Colonic mucosa (tissue), 4 donors: ENCODE data around the gene ZDHHC9. TPM values are rescaled to one million over a fixed set of nuclear protein-coding genes. Genes with fewer than 3 reads are reported as not detected.

Source experiments
- DNase-seq: peaks from one replicate; pipeline ENCODE4 v3.0.0-alpha.2; 2020
- H3K27ac ChIP-seq: fragments of 200-600 bp; one replicate; pipeline ENCODE4 v1.8.0; 2021
- H3K27me3 ChIP-seq: fragments of 200-600 bp; one replicate; pipeline ENCODE4 v1.8.0; 2021
- H3K36me3 ChIP-seq: fragments of 200-600 bp; one replicate; pipeline ENCODE4 v1.8.0; 2021
- H3K4me1 ChIP-seq: fragments of 200-600 bp; one replicate; pipeline ENCODE4 v1.8.0; 2021; ENCODE audit warnings: mild to moderate bottlenecking
- H3K4me3 ChIP-seq: fragments of 200-600 bp; one replicate; pipeline ENCODE4 v1.8.0; 2021
- H3K9ac ChIP-seq, 2 donors: one replicate each; pipeline ENCODE4 v1.7.0; 2013; ENCODE audit warnings: control low read depth in 2 of 2, low read depth in 2 of 2, low read length in 2 of 2
- H3K9me3 ChIP-seq: fragments of 200-600 bp; one replicate; pipeline ENCODE4 v1.8.0; 2021
- intact Hi-C: fragments of 100-400 bp; cut with DNase I; formaldehyde crosslinking; loops from one replicate; pipeline ENCODE4 v1.14.1; 2022
- total RNA-seq, 2 donors: library from RNA; stranded (reverse); fragmentation: NEBNext Ultra II Directional in 1 of 2; extraction: Animal tissue kit (Norgen Biotek cat#: 25700) in 1 of 2; gene quantifications; one replicate each; pipeline ENCODE4 v1.2.1, GENCODE V29; 2021
- TF ChIP-seq, protein P1 (sequence below): fragments of 200-600 bp; IDR thresholded peaks from one replicate; pipeline ENCODE4 v1.8.0; 2022; ENCODE audit warnings: antibody characterized with exemption, mild to moderate bottlenecking
- donor health status: healthy.
- donor health status: DM: no; HTN: no; CAD: no.
- donor health status: DM: no; HTN: no; CAD: no.

Gene ZDHHC9
- total RNA-seq, 2 donors from 2014 or later: 39.5 to 41.5 TPM

DNA sequence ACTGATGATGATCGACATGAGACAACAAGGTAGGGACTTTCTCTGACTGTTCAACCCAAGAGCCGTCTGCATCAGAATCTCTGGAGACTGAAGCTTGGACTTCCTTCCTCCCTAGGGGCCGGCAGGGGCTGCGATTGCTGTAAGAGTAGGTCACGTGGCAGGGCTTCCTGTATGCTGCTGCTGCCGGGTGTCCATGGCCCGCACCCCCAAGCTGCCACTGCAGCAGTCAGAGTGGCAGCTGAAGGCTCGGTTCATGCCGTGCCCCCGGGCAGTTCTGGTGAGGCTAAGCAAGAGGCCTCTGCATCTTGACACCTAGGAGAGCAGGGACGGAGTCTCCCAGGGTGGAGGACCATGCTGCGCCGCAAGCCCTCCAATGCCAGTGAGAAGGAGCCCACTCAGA, 63.9 kb downstream of the ZDHHC9 start, which contains the start of gene SASH3:
Gene SASH3 (plus strand): TSS at position 203 of the 400 bp plus-strand sequence. CDS start 149 bp downstream, at position 352.
- Histone ChIP-seq H3K4me1 (no peaks in the 10 kb centered on the region), H3K9me3 (no peaks in the 10 kb centered on the region), H3K36me3 (no peaks in the 10 kb centered on the region), H3K27ac (peak within 1 kb of the TSS; percentile 61), H3K4me3 (peak within 1 kb of the TSS; percentile 12), H3K9ac (peak within 1 kb of the TSS in 1 of 2 donors; percentile 47), H3K27me3 (no peaks in the 10 kb centered on the region)
- intact Hi-C loops: no loop called here
- TF ChIP-seq, protein P1, sequence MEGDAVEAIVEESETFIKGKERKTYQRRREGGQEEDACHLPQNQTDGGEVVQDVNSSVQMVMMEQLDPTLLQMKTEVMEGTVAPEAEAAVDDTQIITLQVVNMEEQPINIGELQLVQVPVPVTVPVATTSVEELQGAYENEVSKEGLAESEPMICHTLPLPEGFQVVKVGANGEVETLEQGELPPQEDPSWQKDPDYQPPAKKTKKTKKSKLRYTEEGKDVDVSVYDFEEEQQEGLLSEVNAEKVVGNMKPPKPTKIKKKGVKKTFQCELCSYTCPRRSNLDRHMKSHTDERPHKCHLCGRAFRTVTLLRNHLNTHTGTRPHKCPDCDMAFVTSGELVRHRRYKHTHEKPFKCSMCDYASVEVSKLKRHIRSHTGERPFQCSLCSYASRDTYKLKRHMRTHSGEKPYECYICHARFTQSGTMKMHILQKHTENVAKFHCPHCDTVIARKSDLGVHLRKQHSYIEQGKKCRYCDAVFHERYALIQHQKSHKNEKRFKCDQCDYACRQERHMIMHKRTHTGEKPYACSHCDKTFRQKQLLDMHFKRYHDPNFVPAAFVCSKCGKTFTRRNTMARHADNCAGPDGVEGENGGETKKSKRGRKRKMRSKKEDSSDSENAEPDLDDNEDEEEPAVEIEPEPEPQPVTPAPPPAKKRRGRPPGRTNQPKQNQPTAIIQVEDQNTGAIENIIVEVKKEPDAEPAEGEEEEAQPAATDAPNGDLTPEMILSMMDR: no peak
- DNase-seq: no peak

DNA sequence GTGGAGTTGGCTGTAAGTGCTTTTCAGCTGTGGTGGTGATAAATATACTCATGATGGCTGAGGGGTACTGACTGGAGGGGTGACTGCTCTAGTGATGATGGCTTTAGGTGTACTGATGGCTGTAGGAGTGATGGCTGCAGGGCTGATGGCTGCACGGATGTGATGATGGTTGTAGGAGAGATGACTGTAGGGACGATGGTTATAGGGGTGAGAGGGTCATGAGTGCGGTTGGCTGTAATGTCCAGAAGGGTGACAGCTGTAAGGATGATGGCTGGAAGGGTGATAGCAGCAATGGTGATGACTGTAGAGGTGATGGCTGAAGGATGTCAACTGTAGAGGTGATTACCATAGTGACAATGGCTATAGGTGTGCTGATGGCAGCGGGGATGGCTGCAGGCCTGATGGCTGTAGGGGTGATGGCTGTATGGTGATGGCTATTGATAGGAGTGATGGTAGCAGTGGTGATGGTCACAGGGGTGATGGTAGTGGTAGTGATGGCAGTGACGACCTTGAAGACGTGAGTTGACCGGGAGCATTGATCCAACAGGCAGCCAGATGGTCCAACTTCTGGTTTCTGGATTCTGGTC, 64.5 kb downstream of the ZDHHC9 start:
- TF ChIP-seq, protein P1: no peak
- intact Hi-C loops: no loop called here
- Histone ChIP-seq H3K4me3 (no peak overlapping the region), H3K36me3 (no peaks in the 10 kb centered on the region), H3K4me1 (no peaks in the 10 kb centered on the region), H3K9me3 (no peaks in the 10 kb centered on the region), H3K27me3 (no peaks in the 10 kb centered on the region), H3K9ac (no peak overlapping the region), H3K27ac (peak overlapping the region; percentile 61)
- no peak for DNase-seq

DNA sequence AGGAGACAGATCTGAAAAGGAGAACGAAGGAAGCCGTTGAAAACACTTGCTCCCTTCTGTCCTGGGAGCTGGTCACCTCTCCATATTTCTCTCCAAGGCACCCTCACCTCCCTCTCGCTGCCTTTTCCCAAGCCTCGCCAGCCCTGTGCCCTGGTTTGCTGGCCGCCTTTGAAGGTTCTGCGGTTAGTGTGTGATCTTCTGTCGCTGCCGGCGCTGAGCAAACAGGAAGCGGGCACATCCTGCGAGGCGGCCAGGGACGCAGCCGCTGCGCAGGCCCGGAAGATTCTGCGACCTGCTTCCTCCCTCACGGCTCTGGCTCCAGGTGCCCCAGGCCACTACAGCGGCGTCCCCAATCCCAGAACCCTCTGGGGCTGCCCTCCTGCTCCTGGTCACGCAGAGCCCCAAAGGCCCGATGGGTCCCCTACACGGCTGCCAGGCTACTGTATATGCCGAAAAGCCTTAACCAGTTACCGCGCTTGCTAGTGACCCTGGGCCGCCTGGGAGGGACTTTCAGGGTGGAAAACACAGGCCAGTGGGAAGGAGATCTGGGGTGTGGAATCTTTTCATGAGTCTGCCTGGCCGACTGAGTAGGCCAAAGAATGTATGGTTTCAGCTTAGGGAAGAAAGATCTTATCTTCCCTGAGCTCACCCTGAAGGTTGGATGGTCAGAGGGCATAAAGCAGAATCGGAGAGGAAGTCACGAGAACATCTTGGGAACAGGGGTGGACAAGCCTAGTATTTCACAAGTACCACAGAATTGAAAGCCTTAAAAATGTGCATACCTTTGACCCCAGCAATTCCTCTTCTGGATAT, 66.3 kb downstream of the ZDHHC9 start:
- Histone ChIP-seq H3K4me1 (no peaks in the 10 kb centered on the region), H3K9ac (peak overlapping the region; percentile 51 to 58), H3K27me3 (no peaks in the 10 kb centered on the region), H3K36me3 (no peaks in the 10 kb centered on the region), H3K4me3 (no peak overlapping the region), H3K9me3 (no peaks in the 10 kb centered on the region), H3K27ac (peak overlapping the region; percentile 51)
- TF ChIP-seq, protein P1: no peak
- peak; percentile 54 for DNase-seq
- intact Hi-C loops: no loop called here

DNA sequence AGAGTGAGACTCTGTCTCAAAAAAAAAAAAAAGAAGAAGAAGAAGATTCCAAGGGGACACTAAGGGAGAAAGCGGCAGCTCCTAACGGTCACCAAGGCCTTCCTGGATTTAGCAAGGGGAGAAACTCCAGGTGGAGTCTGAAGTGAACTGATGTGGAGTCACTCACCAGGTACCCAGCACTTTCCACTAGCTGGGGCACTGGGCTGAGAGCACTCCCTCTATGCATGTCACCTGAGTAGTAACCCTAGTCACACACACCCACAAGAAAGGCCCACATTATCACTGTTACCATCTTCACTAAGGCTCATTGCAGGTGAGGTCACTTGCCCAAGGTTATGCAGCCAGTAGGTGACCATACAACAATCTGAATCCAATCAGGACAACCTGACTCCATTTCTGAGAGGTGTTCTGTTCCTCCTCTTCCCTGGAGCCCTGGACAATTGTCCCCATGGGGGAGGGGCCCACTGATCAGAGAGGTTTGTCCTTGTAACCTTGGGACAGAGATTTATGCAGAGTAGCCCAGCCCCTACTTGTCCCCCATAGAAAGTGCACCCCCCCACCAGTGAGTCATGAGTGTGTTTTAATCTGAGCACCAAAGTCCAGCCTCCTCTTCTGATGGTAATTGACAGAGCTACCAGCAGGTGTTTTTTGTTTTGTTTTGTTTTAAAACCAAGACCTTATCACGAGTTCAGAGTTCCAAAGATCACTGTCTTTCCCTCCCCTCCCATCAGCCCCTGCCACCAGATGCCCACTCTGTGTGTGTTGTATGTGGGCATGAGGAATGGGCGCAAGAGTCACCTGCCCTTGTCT, 69.8 kb downstream of the ZDHHC9 start:
- Histone ChIP-seq H3K27me3 (no peaks in the 10 kb centered on the region), H3K27ac (peak overlapping the region; percentile 53), H3K4me1 (no peaks in the 10 kb centered on the region), H3K9me3 (no peaks in the 10 kb centered on the region), H3K9ac (no peak overlapping the region), H3K4me3 (no peak overlapping the region), H3K36me3 (no peaks in the 10 kb centered on the region)
- peak; percentile 42 for DNase-seq
- TF ChIP-seq, protein P1: no peak
- intact Hi-C loops: no loop called here

DNA sequence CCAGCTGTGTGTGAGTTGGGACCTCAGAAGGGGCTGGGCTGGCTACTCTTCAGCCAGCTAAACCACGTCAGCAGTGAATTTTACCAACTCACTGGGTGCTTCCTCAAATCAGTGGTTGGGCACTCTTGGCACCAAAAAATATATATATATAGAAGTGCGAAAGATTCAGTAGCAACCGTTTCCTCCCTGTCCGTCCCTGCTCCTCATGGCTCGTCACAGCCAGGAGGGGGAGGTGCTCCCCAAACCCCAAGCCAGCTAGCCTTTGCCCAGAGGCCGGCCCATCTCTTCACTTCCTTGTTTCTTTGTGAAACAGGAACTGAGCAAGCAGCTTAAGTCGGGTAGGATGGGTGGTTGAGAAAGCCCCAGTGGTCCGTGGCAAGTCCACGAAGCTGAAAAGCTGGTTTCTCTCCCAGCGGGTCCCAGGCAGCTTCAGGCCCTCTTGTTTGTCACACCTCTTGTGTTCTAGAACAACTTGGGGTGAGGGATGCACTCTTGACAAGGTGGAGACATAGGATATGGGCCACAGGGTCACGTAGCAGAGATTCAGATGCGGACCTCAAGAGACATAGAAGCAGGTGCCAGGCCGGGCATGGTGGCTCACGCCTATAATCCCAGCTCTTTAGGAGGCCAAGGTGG, 70.8 kb downstream of the ZDHHC9 start:
- Histone ChIP-seq H3K9ac (no peak overlapping the region), H3K4me3 (no peak overlapping the region), H3K4me1 (no peaks in the 10 kb centered on the region), H3K36me3 (no peaks in the 10 kb centered on the region), H3K27ac (peak overlapping the region; percentile 53), H3K27me3 (no peaks in the 10 kb centered on the region), H3K9me3 (no peaks in the 10 kb centered on the region)
- TF ChIP-seq, protein P1: no peak
- intact Hi-C loops: no loop called here
- peak; percentile 75 for DNase-seq
